Measurements from ENCODE around the gene STKLD1. TPM values are rescaled to one million over a fixed set of nuclear protein-coding genes. Genes with fewer than 3 reads are reported as not detected.
A peak's percentile ranks its signal among the peaks of the same experiment; 100 is the strongest.
"Not testable (repeated sequence)": the region's sequence is repeated elsewhere in the genome, so short reads cannot be mapped to it uniquely, and the experiment has no call there.

STKLD1 gene
- total and polyA plus RNA-seq, 5 donors from 2014 or later, result 0.09 to 0.86 (median 0.18) TPM

GRCh38 chr9:133332381-133332730 lies 43.8 kb upstream of the STKLD1 start:
- peaks cover 0 to 52% (median 20%) of the 10 kb centered on the region in 4 donors for H3K4me1 Mint-ChIP-seq
- Histone ChIP-seq H3K4me1 (ENCODE audit: control insufficient read depth, insufficient read depth, low read length, poor library complexity, severe bottlenecking) (peaks cover 31% of the 10 kb centered on the region), H3K27me3 (ENCODE audit: control insufficient read depth, insufficient read depth, low read length) (no peaks in the 10 kb centered on the region), H3K4me3 (ENCODE audit: low read depth, low read length) (no peak overlapping the region), H3K27ac (ENCODE audit: insufficient read depth, low read length, poor library complexity, severe bottlenecking) (no peak overlapping the region), H3K9me3 (ENCODE audit: control insufficient read depth in 2 of 2, low read length in 2 of 2) (no peaks in the 10 kb centered on the region), H3K36me3 (ENCODE audit: control insufficient read depth, insufficient read depth, low read length) (peaks cover 42% of the 10 kb centered on the region)
- DNase-seq, result no peak
- no peak overlapping the region for H3K27ac Mint-ChIP-seq
- H3K9me3 Mint-ChIP-seq, result no peaks in the 10 kb centered on the region
- no peak for ATAC-seq (ENCODE audit: low read depth in 2 of 2)
- peak overlapping the region in 2 of 4 donors; percentile 41 to 65 for H3K4me3 Mint-ChIP-seq
- peaks cover 17% of the 10 kb centered on the region for H3K36me3 Mint-ChIP-seq
- H3K27me3 Mint-ChIP-seq, result no peaks in the 10 kb centered on the region

DNA sequence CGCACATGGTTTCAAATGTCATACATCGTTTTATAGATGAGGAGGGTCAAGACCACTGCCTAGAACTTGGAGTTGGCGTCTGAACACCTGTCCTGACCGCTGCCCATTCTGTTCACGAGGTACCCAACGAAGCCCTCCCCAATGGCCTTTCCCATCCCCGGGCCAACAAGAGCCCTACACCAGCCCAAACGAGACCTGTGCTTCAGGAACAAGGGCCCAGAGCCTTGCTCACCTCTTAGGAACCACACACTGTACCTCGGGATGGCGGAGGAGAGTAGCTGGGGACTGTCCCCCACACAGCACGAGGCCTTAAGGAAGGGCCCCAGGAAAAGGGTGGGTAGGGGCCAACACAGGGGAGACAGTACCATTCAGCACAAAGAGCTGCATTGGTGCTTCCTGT lies 43.2 kb upstream of the STKLD1 start:
- Mint-ChIP-seq H3K4me1 (peaks cover 0 to 52% (median 21%) of the 10 kb centered on the region in 4 donors), H3K4me3 (peak overlapping the region in 3 of 4 donors; percentile 41 to 47 (median 44)), H3K36me3 (peaks cover 17% of the 10 kb centered on the region), H3K27ac (no peak overlapping the region), H3K27me3 (no peaks in the 10 kb centered on the region), H3K9me3 (no peaks in the 10 kb centered on the region)
- H3K27ac ChIP-seq (ENCODE audit: insufficient read depth, low read length, poor library complexity, severe bottlenecking), result no peak overlapping the region
- H3K36me3 ChIP-seq (ENCODE audit: control insufficient read depth, insufficient read depth, low read length), result peaks cover 42% of the 10 kb centered on the region
- H3K9me3 ChIP-seq (ENCODE audit: control insufficient read depth in 2 of 2, low read length in 2 of 2), result no peaks in the 10 kb centered on the region
- ATAC-seq (ENCODE audit: low read depth in 2 of 2), result no peak
- H3K4me1 ChIP-seq (ENCODE audit: control insufficient read depth, insufficient read depth, low read length, poor library complexity, severe bottlenecking), result peaks cover 31% of the 10 kb centered on the region
- H3K27me3 ChIP-seq (ENCODE audit: control insufficient read depth, insufficient read depth, low read length), result no peaks in the 10 kb centered on the region
- DNase-seq, result no peak
- no peak overlapping the region for H3K4me3 ChIP-seq (ENCODE audit: low read depth, low read length)

GRCh38 chr9:133333566-133333965 lies 42.6 kb upstream of the STKLD1 start:
- Histone ChIP-seq H3K27me3 (ENCODE audit: control insufficient read depth, insufficient read depth, low read length) (no peaks in the 10 kb centered on the region), H3K9me3 (ENCODE audit: control insufficient read depth in 2 of 2, low read length in 2 of 2) (no peaks in the 10 kb centered on the region), H3K4me3 (ENCODE audit: low read depth, low read length) (no peak overlapping the region), H3K36me3 (ENCODE audit: control insufficient read depth, insufficient read depth, low read length) (peaks cover 42% of the 10 kb centered on the region), H3K4me1 (ENCODE audit: control insufficient read depth, insufficient read depth, low read length, poor library complexity, severe bottlenecking) (peaks cover 31% of the 10 kb centered on the region), H3K27ac (ENCODE audit: insufficient read depth, low read length, poor library complexity, severe bottlenecking) (no peak overlapping the region)
- no peaks in the 10 kb centered on the region for H3K9me3 Mint-ChIP-seq
- no peak for ATAC-seq (ENCODE audit: low read depth in 2 of 2)
- H3K4me1 Mint-ChIP-seq, result peaks cover 0 to 53% (median 21%) of the 10 kb centered on the region in 4 donors
- H3K4me3 Mint-ChIP-seq, result peak overlapping the region in 3 of 4 donors; percentile 44 to 50 (median 47)
- no peak for DNase-seq
- no peak overlapping the region for H3K27ac Mint-ChIP-seq
- H3K36me3 Mint-ChIP-seq, result peaks cover 17% of the 10 kb centered on the region
- H3K27me3 Mint-ChIP-seq, result no peaks in the 10 kb centered on the region

GRCh38 chr9:133334161-133334560 lies 42.0 kb upstream of the STKLD1 start:
- no peaks in the 10 kb centered on the region for H3K9me3 ChIP-seq (ENCODE audit: control insufficient read depth in 2 of 2, low read length in 2 of 2)
- peaks cover 0 to 52% (median 19%) of the 10 kb centered on the region in 4 donors for H3K4me1 Mint-ChIP-seq
- peak overlapping the region in 3 of 4 donors; percentile 29 to 98 (median 50) for H3K4me3 Mint-ChIP-seq
- H3K36me3 ChIP-seq (ENCODE audit: control insufficient read depth, insufficient read depth, low read length), result peaks cover 42% of the 10 kb centered on the region
- H3K27ac ChIP-seq (ENCODE audit: insufficient read depth, low read length, poor library complexity, severe bottlenecking), result no peak overlapping the region
- peaks cover 31% of the 10 kb centered on the region for H3K4me1 ChIP-seq (ENCODE audit: control insufficient read depth, insufficient read depth, low read length, poor library complexity, severe bottlenecking)
- H3K27me3 Mint-ChIP-seq, result no peaks in the 10 kb centered on the region
- no peak overlapping the region for H3K27ac Mint-ChIP-seq
- ATAC-seq (ENCODE audit: low read depth in 2 of 2), result no peak
- no peaks in the 10 kb centered on the region for H3K9me3 Mint-ChIP-seq
- no peak overlapping the region for H3K4me3 ChIP-seq (ENCODE audit: low read depth, low read length)
- peaks cover 21% of the 10 kb centered on the region for H3K36me3 Mint-ChIP-seq
- DNase-seq, result no peak
- H3K27me3 ChIP-seq (ENCODE audit: control insufficient read depth, insufficient read depth, low read length), result no peaks in the 10 kb centered on the region

GRCh38 chr9:133334888-133335287 lies 41.3 kb upstream of the STKLD1 start:
- not testable (repeated sequence) for H3K27me3 Mint-ChIP-seq; H3K27me3 ChIP-seq (ENCODE audit: control insufficient read depth, insufficient read depth, low read length); ATAC-seq (ENCODE audit: low read depth in 2 of 2); H3K9me3 ChIP-seq (ENCODE audit: control insufficient read depth in 2 of 2, low read length in 2 of 2); H3K9me3 Mint-ChIP-seq; DNase-seq
- Mint-ChIP-seq H3K4me3 (peak overlapping the region; percentile 96 to 98 (median 97)), H3K4me1 (peaks cover 0 to 56% (median 19%) of the 10 kb centered on the region in 4 donors), H3K36me3 (peaks cover 25% of the 10 kb centered on the region), H3K27ac (peak overlapping the region; percentile 79 to 93 (median 93))
- H3K27ac ChIP-seq (ENCODE audit: insufficient read depth, low read length, poor library complexity, severe bottlenecking), result peak overlapping the region; percentile 79
- peaks cover 42% of the 10 kb centered on the region for H3K36me3 ChIP-seq (ENCODE audit: control insufficient read depth, insufficient read depth, low read length)
- peaks cover 33% of the 10 kb centered on the region for H3K4me1 ChIP-seq (ENCODE audit: control insufficient read depth, insufficient read depth, low read length, poor library complexity, severe bottlenecking)
- H3K4me3 ChIP-seq (ENCODE audit: low read depth, low read length), result peak overlapping the region; percentile 81

DNA sequence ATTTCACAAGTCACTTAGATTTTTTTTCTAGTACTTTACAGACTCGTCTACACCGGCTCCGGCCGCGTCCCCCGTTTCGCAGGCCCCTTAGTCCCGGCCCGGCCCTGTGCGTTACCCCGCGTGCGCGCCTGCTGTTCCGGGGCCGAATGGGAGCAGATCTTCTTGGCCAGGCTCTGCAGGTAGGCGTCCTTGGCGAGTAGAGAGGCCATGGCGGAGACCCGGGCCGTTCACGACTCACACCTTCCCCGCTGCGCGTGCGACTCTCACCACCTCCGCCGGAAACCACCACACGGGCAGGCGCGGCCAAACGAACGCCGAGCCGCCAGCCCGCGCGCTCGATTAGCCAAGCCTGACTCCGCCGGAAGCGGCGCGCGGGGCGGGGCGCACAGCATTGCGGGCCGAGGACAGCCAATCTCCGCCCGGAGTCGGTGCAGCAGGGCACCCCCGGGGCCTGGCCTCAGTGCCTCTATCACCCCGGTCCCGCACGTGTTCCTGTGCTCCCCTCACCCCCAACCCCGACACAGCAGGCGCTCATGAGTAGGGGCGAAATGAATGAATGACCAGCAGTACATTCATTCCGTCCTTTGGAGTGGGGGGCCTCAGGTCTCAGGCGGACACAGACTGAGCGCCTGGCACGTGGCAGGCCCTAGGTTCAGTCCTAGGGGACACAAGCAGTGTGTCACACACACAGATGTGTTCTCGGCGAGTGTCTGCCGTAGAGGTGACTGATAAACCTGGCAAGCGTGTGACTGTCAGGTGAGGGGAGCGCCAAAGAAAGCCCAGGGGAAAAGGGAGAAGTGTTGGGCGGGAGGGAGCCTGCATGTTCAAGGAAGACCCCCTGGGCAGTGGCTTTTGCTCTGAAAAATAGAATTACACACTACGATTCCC lies 40.0 kb upstream of the STKLD1 start, which contains the start of gene SURF6:
Gene SURF6, minus strand, starts transcription at position 265 of the 888 bp plus-strand sequence. Its CDS starts 56 bp downstream, at position 209.
- Histone ChIP-seq H3K4me1 (ENCODE audit: control insufficient read depth, insufficient read depth, low read length, poor library complexity, severe bottlenecking) (peaks cover 43% of the 10 kb centered on the region), H3K4me3 (ENCODE audit: low read depth, low read length) (peak within 1 kb of the TSS; percentile 81), H3K9me3 (ENCODE audit: control insufficient read depth in 2 of 2, low read length in 2 of 2) (no peaks in the 10 kb centered on the region), H3K27ac (ENCODE audit: insufficient read depth, low read length, poor library complexity, severe bottlenecking) (peak within 1 kb of the TSS; percentile 79), H3K36me3 (ENCODE audit: control insufficient read depth, insufficient read depth, low read length) (peaks cover 37% of the 10 kb centered on the region), H3K27me3 (ENCODE audit: control insufficient read depth, insufficient read depth, low read length) (no peaks in the 10 kb centered on the region)
- H3K27me3 Mint-ChIP-seq, result no peaks in the 10 kb centered on the region
- peak; percentile 90 to 97 (median 94) for DNase-seq
- H3K4me3 Mint-ChIP-seq, result peak within 1 kb of the TSS; percentile 96 to 98 (median 97)
- H3K9me3 Mint-ChIP-seq, result no peaks in the 10 kb centered on the region
- H3K4me1 Mint-ChIP-seq, result peaks cover 0 to 67% (median 26%) of the 10 kb centered on the region in 4 donors
- H3K27ac Mint-ChIP-seq, result peak within 1 kb of the TSS; percentile 93 to 97 (median 93)
- ATAC-seq (ENCODE audit: low read depth in 2 of 2), result peak; percentile 91
- peaks cover 27% of the 10 kb centered on the region for H3K36me3 Mint-ChIP-seq

GRCh38 chr9:133339641-133340040 lies 36.5 kb upstream of the STKLD1 start:
- peaks cover 25% of the 10 kb centered on the region for H3K36me3 ChIP-seq (ENCODE audit: control insufficient read depth, insufficient read depth, low read length)
- no peak overlapping the region for H3K27ac ChIP-seq (ENCODE audit: insufficient read depth, low read length, poor library complexity, severe bottlenecking)
- no peak for ATAC-seq (ENCODE audit: low read depth in 2 of 2)
- no peaks in the 10 kb centered on the region for H3K27me3 ChIP-seq (ENCODE audit: control insufficient read depth, insufficient read depth, low read length)
- no peaks in the 10 kb centered on the region for H3K27me3 Mint-ChIP-seq
- H3K4me1 Mint-ChIP-seq, result peaks cover 0 to 62% (median 26%) of the 10 kb centered on the region in 4 donors
- no peaks in the 10 kb centered on the region for H3K9me3 Mint-ChIP-seq
- H3K4me3 ChIP-seq (ENCODE audit: low read depth, low read length), result no peak overlapping the region
- H3K4me3 Mint-ChIP-seq, result peak overlapping the region in 3 of 4 donors; percentile 33 to 78 (median 71)
- DNase-seq, result no peak
- peaks cover 32% of the 10 kb centered on the region for H3K4me1 ChIP-seq (ENCODE audit: control insufficient read depth, insufficient read depth, low read length, poor library complexity, severe bottlenecking)
- H3K36me3 Mint-ChIP-seq, result peaks cover 20% of the 10 kb centered on the region
- H3K27ac Mint-ChIP-seq, result peak overlapping the region; percentile 68 to 94 (median 93)
- no peaks in the 10 kb centered on the region for H3K9me3 ChIP-seq (ENCODE audit: control insufficient read depth in 2 of 2, low read length in 2 of 2)
